Measurements from ENCODE around the gene MCTP2.

MCTP2 gene

DNA sequence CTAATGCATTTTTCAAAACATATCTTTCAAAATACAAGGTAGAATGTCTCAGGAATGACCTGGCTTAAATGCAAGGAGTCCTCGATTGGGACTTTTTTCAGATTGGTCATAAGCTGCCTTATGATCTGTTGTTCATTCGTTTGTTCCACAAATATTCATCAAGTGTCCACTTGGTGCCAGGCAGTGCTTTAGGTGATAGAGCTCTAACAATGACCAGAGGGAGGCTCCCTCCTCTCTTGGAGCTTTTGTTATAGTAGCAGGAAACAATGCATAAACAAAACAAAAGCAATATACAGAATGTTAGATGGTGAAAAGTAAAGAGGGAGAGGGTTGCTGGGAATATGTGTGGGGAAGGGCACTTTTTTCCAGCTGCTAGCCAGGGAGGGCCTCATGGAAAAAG is 156.1 kb downstream of the MCTP2 start:
- TF ChIP-seq POLR2A (IDR thresholded peaks at IDR 0.05; ENCODE audit: low read depth, low read length) (no peak), POLR2AphosphoS5 (IDR thresholded peaks at IDR 0.05; ENCODE audit: low read depth, low read length) (no peak), TAF1 (IDR thresholded peaks at IDR 0.05; ENCODE audit: borderline replicate concordance, low read depth, low read length) (no peak)
- no peak for DNase-seq (ENCODE audit: insufficient read length)
- FAIRE-seq, result no peak

DNA sequence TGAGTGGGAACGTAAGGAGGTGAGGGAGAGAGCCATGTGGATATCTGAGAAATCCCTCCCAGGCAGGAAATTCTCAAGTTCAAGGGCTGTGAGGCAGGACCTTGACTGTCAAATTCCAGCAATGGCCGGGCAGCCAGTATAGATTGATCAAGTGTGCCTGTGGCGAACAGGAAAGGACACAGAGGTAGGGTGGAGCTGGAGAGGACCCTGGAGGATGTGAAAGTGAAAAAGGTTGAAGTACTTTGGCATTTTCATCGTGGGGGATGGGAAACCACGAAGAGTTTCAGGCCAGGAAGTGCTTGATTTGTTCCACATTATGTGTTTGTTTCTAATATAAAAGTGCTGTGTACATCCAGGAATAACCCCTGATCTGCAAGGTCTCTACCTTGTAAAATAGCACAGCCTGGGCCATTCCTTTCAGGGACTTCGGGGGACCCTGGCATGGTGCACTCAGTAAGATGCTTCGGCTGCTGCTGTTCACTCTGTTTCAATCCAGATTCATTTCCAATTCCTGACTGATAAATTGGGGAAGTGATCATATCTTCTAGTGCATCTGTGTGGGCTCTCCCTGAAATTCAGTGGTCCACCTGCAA is 156.6 kb downstream of the MCTP2 start:
- DNase-seq (ENCODE audit: insufficient read length) (no peak), FAIRE-seq (no peak)
- TF ChIP-seq POLR2AphosphoS5 (IDR thresholded peaks at IDR 0.05; ENCODE audit: low read depth, low read length), result no peak
- no peak for TF ChIP-seq POLR2A (IDR thresholded peaks at IDR 0.05; ENCODE audit: low read depth, low read length)
- no peak for TF ChIP-seq TAF1 (IDR thresholded peaks at IDR 0.05; ENCODE audit: borderline replicate concordance, low read depth, low read length)

DNA sequence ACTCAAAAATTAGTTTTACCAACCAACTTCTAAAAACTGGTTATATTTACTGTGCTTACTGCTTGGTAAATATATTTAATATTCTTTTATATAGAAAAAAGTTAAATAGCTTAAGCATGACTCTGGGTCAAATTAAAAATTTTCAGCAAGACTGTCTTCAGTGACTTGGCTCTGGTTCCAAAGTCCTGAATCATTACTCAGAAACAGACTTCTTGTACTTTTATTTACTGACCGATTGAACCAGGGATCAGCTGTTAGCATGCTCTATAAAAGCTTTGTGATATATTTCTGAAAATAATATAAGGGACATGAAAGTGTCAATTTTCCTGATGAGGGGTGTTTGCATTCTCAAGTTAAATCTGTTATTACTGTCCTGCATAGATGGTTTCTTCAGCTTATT is 164.3 kb downstream of the MCTP2 start:
- DNase-seq (ENCODE audit: insufficient read length) (no peak), FAIRE-seq (no peak)
- TF ChIP-seq POLR2A (IDR thresholded peaks at IDR 0.05; ENCODE audit: low read depth, low read length), result no peak
- TF ChIP-seq POLR2AphosphoS5 (IDR thresholded peaks at IDR 0.05; ENCODE audit: low read depth, low read length), result no peak
- TF ChIP-seq TAF1 (IDR thresholded peaks at IDR 0.05; ENCODE audit: borderline replicate concordance, low read depth, low read length), result no peak

DNA sequence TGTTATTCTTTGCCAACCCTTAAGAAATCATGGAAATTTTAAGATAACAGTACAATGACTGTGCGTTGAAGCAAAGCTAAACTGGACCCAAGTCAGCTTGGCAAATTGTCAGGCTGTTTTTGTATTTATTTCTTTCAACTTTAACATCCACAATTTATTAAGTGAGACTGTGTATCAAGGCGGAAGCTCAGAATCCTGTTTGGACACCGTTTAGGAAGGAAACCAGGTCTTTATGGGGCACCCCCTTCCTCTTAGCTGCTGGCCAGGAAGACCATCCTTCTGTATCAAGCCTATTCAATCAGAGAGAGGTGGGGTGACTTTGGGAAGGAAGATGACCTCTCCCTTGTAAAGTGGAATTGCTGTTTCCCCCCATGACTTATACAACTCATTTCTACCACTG is 166.0 kb downstream of the MCTP2 start:
- no peak for FAIRE-seq
- no peak for DNase-seq (ENCODE audit: insufficient read length)
- TF ChIP-seq POLR2AphosphoS5 (IDR thresholded peaks at IDR 0.05; ENCODE audit: low read depth, low read length) (no peak), POLR2A (IDR thresholded peaks at IDR 0.05; ENCODE audit: low read depth, low read length) (no peak), TAF1 (IDR thresholded peaks at IDR 0.05; ENCODE audit: borderline replicate concordance, low read depth, low read length) (no peak)

DNA sequence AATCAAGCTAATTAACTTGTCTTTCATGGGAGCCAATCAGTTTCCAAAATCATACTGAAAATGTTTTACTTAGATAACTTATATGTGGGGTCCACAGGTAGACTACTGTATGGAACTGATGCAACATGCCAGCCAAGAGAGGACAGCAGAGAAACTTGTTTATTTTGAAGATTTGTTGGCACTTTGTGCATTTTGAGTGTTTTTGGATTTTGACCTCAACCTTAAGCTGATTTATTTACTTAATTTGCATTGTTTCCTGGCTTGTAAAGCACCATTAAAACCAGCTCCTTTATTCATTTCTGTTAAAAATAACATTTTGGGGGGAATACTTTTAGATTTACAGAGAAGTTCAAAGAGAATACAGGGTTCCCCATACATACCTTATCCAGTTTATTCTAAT is 166.6 kb downstream of the MCTP2 start:
- FAIRE-seq (no peak), DNase-seq (ENCODE audit: insufficient read length) (no peak)

DNA sequence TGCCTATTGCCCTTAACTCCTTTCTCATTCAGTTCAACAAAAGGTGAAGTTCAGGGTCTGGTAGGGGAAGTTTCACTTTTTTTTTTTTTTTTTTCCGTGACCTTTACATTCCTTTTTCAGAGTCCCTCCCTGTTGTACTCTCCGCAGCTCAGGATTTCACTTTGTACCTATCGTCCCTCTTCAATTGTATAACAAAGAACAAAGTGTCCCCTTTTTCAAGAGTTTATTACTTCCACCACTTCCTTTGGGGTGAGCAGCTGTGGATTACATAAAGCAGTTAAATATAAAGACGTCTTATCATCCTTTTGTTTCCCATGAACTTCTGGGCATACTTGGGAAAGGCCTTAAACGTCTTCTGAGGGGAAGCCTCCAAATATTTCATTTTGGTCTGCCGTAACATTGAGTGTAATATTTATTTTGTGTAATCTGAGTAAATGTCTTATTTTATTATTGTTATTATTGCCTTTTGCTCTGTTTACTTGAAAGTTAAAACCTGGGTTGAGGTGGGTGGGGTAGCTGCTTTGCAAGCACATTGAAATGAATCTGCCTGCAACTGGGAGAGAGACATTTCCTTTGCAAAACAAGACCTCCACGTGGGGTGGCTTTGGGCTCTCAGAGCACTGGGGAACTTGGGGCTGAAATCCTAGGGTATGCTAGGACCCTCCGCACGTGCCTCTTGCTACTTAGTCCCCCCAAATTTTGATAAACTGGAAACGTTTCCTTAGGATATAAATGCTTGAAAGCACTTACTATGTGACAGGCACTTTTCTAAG is 169.4 kb downstream of the MCTP2 start:
- FAIRE-seq (no peak), DNase-seq (ENCODE audit: insufficient read length) (no peak)
- TF ChIP-seq POLR2A (IDR thresholded peaks at IDR 0.05; ENCODE audit: low read depth, low read length) (no peak), POLR2AphosphoS5 (IDR thresholded peaks at IDR 0.05; ENCODE audit: low read depth, low read length) (no peak), TAF1 (IDR thresholded peaks at IDR 0.05; ENCODE audit: borderline replicate concordance, low read depth, low read length) (no peak)

More for the DNA sequence above, 166.6 kb downstream of the MCTP2 start:
- TF ChIP-seq TAF1 (IDR thresholded peaks at IDR 0.05; ENCODE audit: borderline replicate concordance, low read depth, low read length) (no peak), POLR2A (IDR thresholded peaks at IDR 0.05; ENCODE audit: low read depth, low read length) (no peak), POLR2AphosphoS5 (IDR thresholded peaks at IDR 0.05; ENCODE audit: low read depth, low read length) (no peak)

DNA sequence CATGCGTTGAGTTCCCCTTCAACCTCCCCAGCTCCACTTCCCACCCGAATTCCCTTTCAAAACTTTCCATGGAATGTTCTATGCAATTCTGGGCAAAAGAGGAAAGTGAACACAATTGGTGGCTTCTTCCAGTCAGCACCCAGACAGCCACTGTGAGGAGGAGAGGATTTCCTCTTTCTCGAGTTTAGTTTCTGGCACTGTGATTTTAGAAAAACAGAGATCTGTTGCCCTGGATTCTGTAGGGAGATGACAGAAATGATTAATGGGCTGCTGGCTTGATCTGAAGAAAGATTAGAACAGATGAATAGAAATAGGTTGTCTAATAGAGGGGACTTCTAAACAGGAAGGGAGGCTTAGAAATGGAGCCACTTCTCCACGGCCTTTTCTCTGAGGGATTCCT is 172.0 kb downstream of the MCTP2 start:
- FAIRE-seq (no peak), DNase-seq (ENCODE audit: insufficient read length) (no peak)
- no peak for TF ChIP-seq TAF1 (IDR thresholded peaks at IDR 0.05; ENCODE audit: borderline replicate concordance, low read depth, low read length)
- no peak for TF ChIP-seq POLR2AphosphoS5 (IDR thresholded peaks at IDR 0.05; ENCODE audit: low read depth, low read length)
- TF ChIP-seq POLR2A (IDR thresholded peaks at IDR 0.05; ENCODE audit: low read depth, low read length), result no peak

DNA sequence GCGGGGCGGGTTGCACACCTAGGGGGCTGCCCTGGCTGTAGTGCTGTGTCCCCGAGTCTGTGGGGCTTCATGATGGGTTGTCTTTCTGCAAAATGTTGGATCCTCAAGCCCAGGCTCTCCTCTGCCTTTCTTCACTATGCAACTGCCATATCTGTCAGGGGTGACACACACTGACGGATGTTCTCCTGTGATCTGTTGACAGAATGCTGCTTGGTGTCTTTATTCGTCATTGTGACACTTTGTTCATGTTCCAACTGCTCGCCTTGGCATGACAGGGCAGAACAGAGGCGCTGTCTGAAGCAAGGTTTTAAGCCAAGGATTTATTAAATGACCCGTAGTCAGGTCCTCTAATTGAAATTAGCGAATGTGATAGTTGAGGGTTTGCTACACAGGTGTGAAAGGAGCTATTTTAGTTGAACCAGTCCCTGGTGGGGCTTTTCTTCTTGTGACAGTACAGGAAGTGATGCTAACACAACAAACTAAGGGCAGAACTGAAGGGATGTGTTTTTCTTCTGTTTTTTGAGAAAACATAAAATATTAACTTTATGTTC is 173.4 kb downstream of the MCTP2 start:
- TF ChIP-seq TAF1 (IDR thresholded peaks at IDR 0.05; ENCODE audit: borderline replicate concordance, low read depth, low read length) (no peak), POLR2A (IDR thresholded peaks at IDR 0.05; ENCODE audit: low read depth, low read length) (no peak), POLR2AphosphoS5 (IDR thresholded peaks at IDR 0.05; ENCODE audit: low read depth, low read length) (no peak)
- FAIRE-seq (no peak), DNase-seq (ENCODE audit: insufficient read length) (no peak)

DNA sequence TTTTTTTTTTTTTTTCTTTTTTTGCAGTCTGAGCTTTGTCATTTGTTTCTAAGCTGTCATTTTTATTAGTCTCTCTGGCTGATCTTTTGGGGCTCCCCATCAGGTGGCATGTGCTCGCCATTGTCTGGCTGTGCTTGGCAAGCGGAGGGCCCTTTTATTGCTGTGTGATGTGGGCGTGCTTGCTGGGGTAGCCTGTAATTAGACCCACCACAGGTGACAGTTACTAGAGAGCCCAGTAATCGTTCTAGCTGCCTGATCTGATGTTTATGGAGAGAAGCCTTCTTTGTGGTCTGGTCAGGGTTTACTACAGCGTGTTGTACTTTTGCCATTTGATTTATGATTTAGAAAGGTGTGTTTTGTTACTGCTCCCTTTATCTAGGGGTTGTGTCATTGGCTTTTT is 179.9 kb downstream of the MCTP2 start:
- no peak for DNase-seq (ENCODE audit: insufficient read length)
- FAIRE-seq, result no peak
- TF ChIP-seq TAF1 (IDR thresholded peaks at IDR 0.05; ENCODE audit: borderline replicate concordance, low read depth, low read length) (no peak), POLR2AphosphoS5 (IDR thresholded peaks at IDR 0.05; ENCODE audit: low read depth, low read length) (no peak), POLR2A (IDR thresholded peaks at IDR 0.05; ENCODE audit: low read depth, low read length) (no peak)

DNA sequence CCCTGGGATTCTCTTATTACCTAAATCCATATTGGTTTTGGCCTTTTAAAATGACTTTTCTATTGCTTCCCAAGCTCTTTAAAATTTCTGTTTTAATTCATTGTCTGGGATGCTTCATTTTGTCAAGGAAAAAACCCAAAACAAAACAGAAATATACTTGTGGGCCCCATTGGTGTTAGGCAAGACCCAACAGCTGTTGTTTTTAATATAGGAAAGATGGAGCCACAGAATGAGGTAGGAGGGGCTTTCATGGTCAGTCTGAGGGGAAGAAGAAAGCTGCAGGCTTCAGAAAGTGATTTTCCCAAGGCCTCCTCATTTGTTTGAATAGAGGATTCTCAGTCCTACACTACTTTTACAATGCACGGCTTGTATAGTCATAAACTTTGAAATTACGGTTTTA is 180.5 kb downstream of the MCTP2 start:
- DNase-seq (ENCODE audit: insufficient read length) (no peak), FAIRE-seq (no peak)

DNA sequence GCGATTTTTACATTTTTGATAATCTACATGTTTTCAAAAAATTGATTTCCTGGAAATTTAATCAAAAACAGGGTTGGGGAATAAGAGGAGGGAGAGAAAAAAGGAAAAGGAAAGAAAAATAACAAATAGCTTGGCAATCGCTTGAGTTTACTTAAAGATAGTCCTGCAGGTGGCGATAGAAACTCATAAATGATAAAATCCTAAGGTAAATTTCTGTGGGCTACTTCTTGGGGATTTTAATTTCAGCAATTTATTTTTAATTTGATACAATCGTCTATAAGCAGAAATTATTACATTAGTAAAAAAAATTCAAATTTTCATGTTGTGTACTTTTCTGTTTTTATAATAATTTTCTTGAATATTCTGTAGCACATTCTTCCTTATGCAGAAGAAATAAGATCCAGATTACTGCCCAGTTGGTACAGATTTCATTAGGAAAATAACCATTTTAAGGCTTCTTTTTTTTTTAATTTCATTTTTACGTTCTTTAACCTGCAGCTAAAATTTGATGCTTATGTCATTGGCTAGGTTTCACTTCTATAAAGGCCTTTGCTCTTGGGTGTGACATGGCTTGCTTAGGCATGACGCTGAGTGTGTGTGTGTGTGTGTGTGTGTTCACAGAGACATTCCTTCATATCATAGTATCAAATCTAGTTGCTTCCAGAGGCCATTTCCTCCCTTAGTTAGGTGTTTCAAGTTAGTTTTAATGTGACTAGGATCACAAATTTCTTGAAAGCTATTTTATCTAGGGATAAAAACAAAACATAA is 181.8 kb downstream of the MCTP2 start:
- DNase-seq (ENCODE audit: insufficient read length) (no peak), FAIRE-seq (no peak)
- no peak for TF ChIP-seq POLR2AphosphoS5 (IDR thresholded peaks at IDR 0.05; ENCODE audit: low read depth, low read length)
- no peak for TF ChIP-seq TAF1 (IDR thresholded peaks at IDR 0.05; ENCODE audit: borderline replicate concordance, low read depth, low read length)
- TF ChIP-seq POLR2A (IDR thresholded peaks at IDR 0.05; ENCODE audit: low read depth, low read length), result no peak

More for the DNA sequence above, 180.5 kb downstream of the MCTP2 start:
- TF ChIP-seq POLR2A (IDR thresholded peaks at IDR 0.05; ENCODE audit: low read depth, low read length), result no peak
- no peak for TF ChIP-seq POLR2AphosphoS5 (IDR thresholded peaks at IDR 0.05; ENCODE audit: low read depth, low read length)
- no peak for TF ChIP-seq TAF1 (IDR thresholded peaks at IDR 0.05; ENCODE audit: borderline replicate concordance, low read depth, low read length)

All from GM12892 (cell line).